Stimulated activated CD8-positive, alpha-beta memory T cell treated with anti-CD3 and anti-CD28 coated beads, Interleukin-2, amount 100 ng/mL, for 48 hours (primary cell): ENCODE data around the gene OR5J2.
"Not testable (repeated sequence)": the region's sequence is repeated elsewhere in the genome, so short reads cannot be mapped to it uniquely, and the experiment has no call there.

Experiments used
- DNase-seq, 2 donors: peaks; one replicate each; pipeline ENCODE4 v3.0.0-alpha.2; 2020; ENCODE audit warnings: low read depth in 2 of 2

Gene OR5J2

GRCh38 chr11:56176318-56176717, at the start of gene OR5J2:
Gene OR5J2 (plus strand): TSS chr11:56176618. CDS start chr11:56176618, 0 bp downstream.
- no peak for DNase-seq

GRCh38 chr11:56140151-56140661, 36.2 kb upstream of the OR5J2 start, which contains the start of gene OR8J3:
Gene OR8J3 (minus strand): TSS chr11:56140201. CDS start chr11:56137718, 2,483 bp downstream.
- DNase-seq = no peak

DNA sequence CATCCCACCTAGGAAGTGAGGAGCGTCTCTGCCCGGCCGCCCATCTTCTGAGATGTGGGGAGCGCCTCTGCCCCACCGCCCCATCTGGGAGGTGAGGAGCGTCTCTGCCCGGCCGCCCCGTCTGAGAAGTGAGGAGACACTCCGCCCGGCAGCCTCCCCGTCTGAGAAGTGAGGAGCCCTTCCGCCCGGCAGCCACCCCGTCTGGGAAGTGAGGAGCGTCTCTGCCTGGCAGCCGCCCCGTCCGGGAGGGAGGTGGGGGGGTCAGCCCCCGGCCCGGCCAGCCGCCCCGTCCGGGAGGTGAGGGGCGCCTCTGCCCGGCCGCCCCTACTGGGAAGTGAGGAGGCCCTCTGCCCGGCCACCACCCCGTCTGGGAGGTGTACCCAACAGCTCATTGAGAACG, 32.7 kb upstream of the OR5J2 start:
- DNase-seq = not testable (repeated sequence)

GRCh38 chr11:56151376-56151775, 25.0 kb upstream of the OR5J2 start:
- no peak for DNase-seq

GRCh38 chr11:56152333-56152732, 24.1 kb upstream of the OR5J2 start:
- no peak for DNase-seq

DNA sequence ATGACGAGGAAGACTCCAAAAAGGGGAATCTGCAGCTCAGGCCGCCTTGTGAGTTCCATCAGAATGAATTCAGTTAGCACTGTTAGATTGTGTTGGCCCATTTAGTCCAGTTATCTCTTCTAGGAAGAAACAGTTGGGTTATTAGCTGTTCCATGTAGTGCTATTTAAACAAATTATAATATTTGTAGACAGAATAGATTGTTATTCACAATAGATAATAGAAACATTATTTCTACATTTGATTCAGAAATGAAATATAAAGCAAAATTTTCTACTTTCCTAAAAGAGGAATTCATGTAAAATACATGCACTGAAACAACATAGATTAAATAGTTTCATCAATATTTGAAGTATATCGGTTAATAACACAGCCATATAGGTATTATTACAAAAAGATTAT, 16.2 kb upstream of the OR5J2 start, which contains the start of gene OR8K5:
Gene OR8K5, minus strand, starts transcription at position 101 of the 400 bp plus-strand sequence. Its CDS starts 0 bp downstream, at position 101.
- DNase-seq = no peak

DNA sequence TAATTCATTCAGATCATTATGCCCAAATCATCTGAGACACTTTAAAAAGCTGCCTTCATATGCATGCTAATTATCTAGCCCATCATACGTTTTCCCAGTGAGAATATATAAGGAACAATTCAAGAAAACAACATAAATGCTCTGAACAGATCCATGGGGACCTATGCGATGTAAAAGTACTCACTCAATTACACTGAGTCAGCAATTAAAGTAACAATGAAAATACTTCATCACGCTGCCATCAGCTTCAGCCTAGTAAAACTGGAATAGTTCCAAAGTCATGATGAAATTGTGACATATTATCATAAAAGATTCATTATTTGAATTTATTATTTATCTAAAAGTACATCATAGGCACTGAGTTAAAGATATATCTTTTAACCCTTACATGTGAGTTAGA, 12.6 kb upstream of the OR5J2 start:
- no peak for DNase-seq

DNA sequence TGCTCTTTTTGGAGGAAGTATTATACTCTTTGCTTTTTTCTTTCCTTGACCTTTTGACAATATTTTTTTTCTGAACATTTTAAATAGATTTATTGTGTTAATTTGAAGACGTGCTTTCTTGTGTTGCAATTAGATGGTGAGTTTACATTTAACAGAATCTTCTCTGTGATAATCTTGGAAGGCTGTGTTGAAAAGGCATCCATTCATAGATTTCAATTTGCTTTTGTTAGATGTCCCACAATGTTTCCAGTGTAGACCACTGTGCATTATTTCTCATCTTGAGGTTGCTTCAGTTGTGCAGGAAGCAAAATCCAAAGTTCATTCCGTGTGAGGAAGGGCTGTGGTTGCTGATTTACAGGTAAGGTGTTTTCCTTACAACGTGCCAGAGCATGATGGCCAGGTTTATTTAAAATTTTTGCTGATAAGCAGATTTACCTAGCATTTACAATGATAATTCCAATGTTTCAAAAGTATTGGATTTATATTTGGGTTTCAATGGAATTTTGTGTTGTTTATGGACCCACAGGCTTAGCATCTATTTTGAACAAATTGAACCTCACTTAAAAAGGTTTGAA, 4.1 kb upstream of the OR5J2 start:
- DNase-seq = no peak

DNA sequence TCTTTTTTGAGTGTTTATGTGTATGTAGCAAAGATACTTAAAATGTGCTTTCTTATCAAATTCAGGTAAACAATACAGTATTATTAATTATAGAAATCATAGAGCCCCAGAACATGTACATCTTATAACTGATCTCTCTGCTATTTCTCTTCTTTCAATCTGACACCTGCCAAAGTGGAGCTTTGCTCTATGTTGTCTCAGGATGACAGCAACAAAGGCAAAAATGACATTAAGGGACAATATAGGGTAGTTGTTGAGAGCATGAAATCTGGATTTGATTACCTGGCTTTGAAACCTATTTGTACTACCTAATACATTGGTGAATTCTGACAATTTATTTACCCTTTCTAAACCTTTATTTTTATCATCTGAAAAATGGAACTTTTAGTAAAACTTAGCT, 7.0 kb downstream of the OR5J2 start:
- DNase-seq = no peak

- DNase-seq = no peak
Observed at GRCh38 chr11:56188602-56189001, 12.2 kb downstream of the OR5J2 start.

- no peak for DNase-seq
Observed at GRCh38 chr11:56196705-56197104, 20.3 kb downstream of the OR5J2 start.

DNA sequence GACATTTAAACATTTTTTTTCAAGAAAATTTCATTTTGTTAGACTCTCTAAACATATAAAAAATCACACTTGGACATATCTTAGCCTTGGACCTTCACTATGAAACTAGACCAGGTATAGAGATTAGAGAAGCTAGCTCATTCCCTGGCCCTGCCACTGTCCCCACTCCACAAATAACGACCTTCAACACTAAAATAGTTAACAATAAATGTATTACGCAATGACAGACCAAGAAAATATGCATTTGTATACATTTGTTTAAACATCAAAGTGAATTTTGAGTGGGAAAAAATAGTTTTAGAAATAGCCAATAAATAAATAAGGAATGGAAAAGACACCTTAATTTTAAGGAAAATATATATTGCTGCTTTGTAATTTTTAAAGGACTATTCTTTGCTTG, 20.9 kb downstream of the OR5J2 start:
- no peak for DNase-seq

GRCh38 chr11:56207790-56208189, 31.4 kb downstream of the OR5J2 start:
- DNase-seq = no peak

DNA sequence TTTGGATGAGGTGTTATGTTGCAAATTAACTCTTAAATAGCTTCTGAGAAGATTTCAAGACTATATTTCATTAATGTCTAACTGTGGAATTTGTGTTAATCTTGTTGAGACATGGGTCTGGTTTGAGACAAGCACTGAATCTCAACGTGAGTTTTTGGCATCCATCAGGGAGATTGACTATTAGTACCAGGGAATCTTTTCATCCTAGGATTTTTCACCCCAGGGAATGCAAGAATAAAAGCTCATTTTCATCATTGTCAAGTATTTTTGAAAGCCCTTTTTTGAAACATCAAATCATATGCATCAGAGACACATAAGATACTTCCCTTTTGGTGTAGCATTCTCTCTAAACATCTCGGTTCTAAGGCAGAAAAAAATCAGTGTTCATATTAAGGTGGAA, 38.1 kb downstream of the OR5J2 start:
- no peak for DNase-seq

- DNase-seq = not testable (repeated sequence)
Observed at GRCh38 chr11:56219735-56220134, 43.3 kb downstream of the OR5J2 start.
